Aorta (tissue), 5 donors: Measurements from ENCODE around the gene KCNIP3. TPM values are rescaled to one million over a fixed set of nuclear protein-coding genes. Genes with fewer than 3 reads are reported as not detected.
A peak's percentile ranks its signal among the peaks of the same experiment; 100 is the strongest.
"Not testable (repeated sequence)": the region's sequence is repeated elsewhere in the genome, so short reads cannot be mapped to it uniquely, and the experiment has no call there.

Source experiments
- ATAC-seq: fragments of 200-7000 bp; cut with Tn5 transposase; one replicate; pipeline ENCODE4 v1.9.1; 2022; ENCODE audit warnings: moderate library complexity; ENCODE audit not compliant: low FRiP score
- DNase-seq, 2 donors: peaks; one replicate each; pipeline ENCODE4 v3.0.0-alpha.2; 2020
- H3K27ac ChIP-seq, 2 donors: one replicate each; pipeline ENCODE4 v1.5.1; 2013; ENCODE audit warnings: low read length in 2 of 2, mild to moderate bottlenecking in 2 of 2, moderate library complexity in 2 of 2, control low read depth in 1 of 2, inconsistent platforms in 1 of 2, low read depth in 1 of 2
- H3K27me3 ChIP-seq, 2 donors: one replicate each; pipeline ENCODE4 v1.6.1; 2013; ENCODE audit warnings: control low read depth in 1 of 2, low read length in 1 of 2, mild to moderate bottlenecking in 1 of 2, moderate library complexity in 1 of 2; ENCODE audit not compliant: insufficient read depth in 2 of 2, control insufficient read depth in 1 of 2
- H3K36me3 ChIP-seq, 2 donors: one replicate each; pipeline ENCODE4 v1.6.1; 2013; ENCODE audit warnings: control low read depth in 1 of 2, low read length in 1 of 2, mild to moderate bottlenecking in 1 of 2; ENCODE audit not compliant: insufficient read depth in 2 of 2, control insufficient read depth in 1 of 2
- H3K4me1 ChIP-seq, 2 donors: one replicate each; pipeline ENCODE4 v1.6.1; 2013; ENCODE audit warnings: low read length in 2 of 2, control low read depth in 1 of 2, mild to moderate bottlenecking in 1 of 2, moderate library complexity in 1 of 2; ENCODE audit not compliant: insufficient read depth in 2 of 2, control insufficient read depth in 1 of 2
- H3K4me3 ChIP-seq, 2 donors: one replicate each; pipeline ENCODE4 v1.5.1; 2013; ENCODE audit warnings: low read length in 2 of 2, control low read depth in 1 of 2, mild to moderate bottlenecking in 1 of 2
- H3K9me3 ChIP-seq: one replicate; pipeline ENCODE4 v1.6.1; 2013; ENCODE audit warnings: mild to moderate bottlenecking, low read length; ENCODE audit not compliant: control insufficient read depth
- WGBS, 2 donors: extraction: QIAGEN DNeasy Blood & Tissue Kit; methylation state at CpG; one replicate each; pipeline ENCODE4 v1.1.7; 2013; 5-methylcytosine and 5-hydroxymethylcytosine counted together
- intact Hi-C, 2 donors: fragments of 100-400 bp; cut with DNase I; formaldehyde crosslinking; loops; one replicate each; pipeline versions ENCODE4 v1.14.2 to v1.15.0; 2022
- polyA plus RNA-seq, 2 donors: library from polyadenylated mRNA; stranded (reverse); fragments of 200-250 nt; gene quantifications; one replicate each; pipeline ENCODE4 v1.2.3, GENCODE V29; 2013
- total RNA-seq, 2 donors: library from RNA; stranded (reverse); fragmentation: NEBNext Ultra II Directional; extraction: Animal tissue kit (Norgen Biotek cat#: 25700); gene quantifications; one replicate each; pipeline ENCODE4 v1.2.1, GENCODE V29; 2021
- donor health status: healthy with polysubstance abuse.
- donor health status: Bipolar disorder and iron deficiency.
- donor health status: DM: no; HTN: no; CAD: no.
- donor health status: DM: no; HTN: no; CAD: no.
- donor health status: DM: yes; HTN: yes; CAD: no.

KCNIP3 gene
- total and polyA plus RNA-seq, 4 donors = 2.9 to 10.7 (median 7.7) TPM

GRCh38 chr2:95401480-95401879, 104.3 kb downstream of the KCNIP3 start:
- WGBS, 2 donors = 77 to 78% methylated on average over 9 of the region's 9 CpGs
- no peaks in the 10 kb centered on the region for H3K9me3 ChIP-seq
- intact Hi-C loops = loop anchor here in 1 of 2 donors (5.0 kb wide), 1 partner anchor 234 kb away; the partner anchor contains the start of gene ZNF2
- no peak overlapping the region for H3K4me3 ChIP-seq
- H3K27ac ChIP-seq = no peak overlapping the region
- no peaks in the 10 kb centered on the region for H3K27me3 ChIP-seq
- no peak for ATAC-seq
- H3K4me1 ChIP-seq = no peaks in the 10 kb centered on the region
- no peak for DNase-seq
- H3K36me3 ChIP-seq = no peaks in the 10 kb centered on the region

GRCh38 chr2:95402004-95402369, 104.8 kb downstream of the KCNIP3 start:
- peak overlapping the region in 1 of 2 donors; percentile 80 for H3K4me3 ChIP-seq
- intact Hi-C loops = loop anchor here in 1 of 2 donors (1.0 to 5.0 kb wide), 2 partner anchors 57 to 235 kb away; partner anchors contain the start of gene ZNF2
- H3K27me3 ChIP-seq, H3K36me3 ChIP-seq, H3K27ac ChIP-seq, H3K9me3 ChIP-seq, H3K4me1 ChIP-seq: not testable (repeated sequence)
- 0 to 2% methylated on average over 10 of the region's 10 CpGs for WGBS, 2 donors
- DNase-seq (peak in 1 of 2 donors; percentile 73), ATAC-seq (peak; percentile 58)

GRCh38 chr2:95402370-95403203, 105.4 kb downstream of the KCNIP3 start, which contains the start of gene FAHD2A:
Gene FAHD2A, plus strand, starts transcription at chr2:95402708. Its CDS starts 2,851 bp downstream, at chr2:95405559.
- Histone ChIP-seq H3K27me3 (no peaks in the 10 kb centered on the region), H3K36me3 (no peaks in the 10 kb centered on the region), H3K9me3 (no peaks in the 10 kb centered on the region), H3K27ac (peak within 1 kb of the TSS in 1 of 2 donors; percentile 54), H3K4me3 (peak within 1 kb of the TSS; percentile 36 to 80), H3K4me1 (no peaks in the 10 kb centered on the region)
- peak; percentile 98 for ATAC-seq
- peak; percentile 98 to 99 for DNase-seq
- intact Hi-C loops = loop anchor here in 1 of 2 donors (1.0 to 5.0 kb wide), 2 partner anchors 57 to 235 kb away; partner anchors contain the start of gene ZNF2
- WGBS, 2 donors = 0% methylated on average over 56 to 64 of the region's 64 CpGs

- H3K4me1 ChIP-seq, DNase-seq, H3K9me3 ChIP-seq, H3K27me3 ChIP-seq, H3K36me3 ChIP-seq, H3K27ac ChIP-seq: not testable (repeated sequence)
- intact Hi-C loops = loop anchor here in 1 of 2 donors (5.0 kb wide), 1 partner anchor 236 kb away; the partner anchor contains the start of gene ZNF2
- peak overlapping the region; percentile 36 to 80 for H3K4me3 ChIP-seq
- peak; percentile 43 for ATAC-seq
- WGBS, 2 donors = 3 to 4% methylated on average over 5 of the region's 5 CpGs
These were observed 106.1 kb downstream of the KCNIP3 start for GRCh38 chr2:95403204-95403721.

GRCh38 chr2:95403824-95404223, 106.7 kb downstream of the KCNIP3 start:
- not testable (repeated sequence) for DNase-seq, H3K9me3 ChIP-seq, H3K27me3 ChIP-seq, H3K27ac ChIP-seq, H3K4me3 ChIP-seq, ATAC-seq, H3K36me3 ChIP-seq, H3K4me1 ChIP-seq
- intact Hi-C loops = loop anchor here in 1 of 2 donors (5.0 kb wide), 1 partner anchor 237 kb away; the partner anchor contains the start of gene ZNF2
- WGBS, 2 donors = 88 to 91% methylated on average over 5 of the region's 5 CpGs

GRCh38 chr2:95404676-95405075, 107.5 kb downstream of the KCNIP3 start:
- H3K4me1 ChIP-seq, H3K27ac ChIP-seq, DNase-seq, ATAC-seq, H3K27me3 ChIP-seq, H3K36me3 ChIP-seq, H3K4me3 ChIP-seq, H3K9me3 ChIP-seq: not testable (repeated sequence)
- WGBS, 2 donors = 73 to 77% methylated on average over 3 of the region's 3 CpGs
- intact Hi-C loops = loop anchor here in 1 of 2 donors (5.0 kb wide), 1 partner anchor 237 kb away; the partner anchor contains the start of gene ZNF2

GRCh38 chr2:95411239-95411638, 114.1 kb downstream of the KCNIP3 start:
- DNase-seq, H3K36me3 ChIP-seq, H3K4me3 ChIP-seq, H3K27ac ChIP-seq, H3K9me3 ChIP-seq, H3K4me1 ChIP-seq, H3K27me3 ChIP-seq, ATAC-seq: not testable (repeated sequence)
- WGBS, 2 donors = 90 to 96% methylated on average over 4 to 5 of the region's 5 CpGs
- intact Hi-C loops = loop anchor here in 1 of 2 donors (5.0 kb wide), 1 partner anchor 316 kb away; no protein-coding TSS in a partner anchor

- not testable (repeated sequence) for H3K27ac ChIP-seq, H3K9me3 ChIP-seq, H3K36me3 ChIP-seq, H3K27me3 ChIP-seq, H3K4me3 ChIP-seq, H3K4me1 ChIP-seq
- intact Hi-C loops = loop anchor here (1.0 to 5.0 kb wide), 2 partner anchors 313 to 315 kb away; no protein-coding TSS in a partner anchor
- ATAC-seq (peak; percentile 94), DNase-seq (peak; percentile 88 to 94)
- WGBS, 2 donors = 36 to 47% methylated on average over 5 to 6 of the region's 9 CpGs
These were observed 117.0 kb downstream of the KCNIP3 start for GRCh38 chr2:95414015-95414594.
